ENCODE data around the gene TMEM245. TPM values are rescaled to one million over a fixed set of nuclear protein-coding genes. Genes with fewer than 3 reads are reported as not detected.
"Not testable (repeated sequence)": the region's sequence is repeated elsewhere in the genome, so short reads cannot be mapped to it uniquely, and the experiment has no call there.

TMEM245 gene
- total RNA-seq, 1 donor from 2014 or later: 67.3 TPM

DNA sequence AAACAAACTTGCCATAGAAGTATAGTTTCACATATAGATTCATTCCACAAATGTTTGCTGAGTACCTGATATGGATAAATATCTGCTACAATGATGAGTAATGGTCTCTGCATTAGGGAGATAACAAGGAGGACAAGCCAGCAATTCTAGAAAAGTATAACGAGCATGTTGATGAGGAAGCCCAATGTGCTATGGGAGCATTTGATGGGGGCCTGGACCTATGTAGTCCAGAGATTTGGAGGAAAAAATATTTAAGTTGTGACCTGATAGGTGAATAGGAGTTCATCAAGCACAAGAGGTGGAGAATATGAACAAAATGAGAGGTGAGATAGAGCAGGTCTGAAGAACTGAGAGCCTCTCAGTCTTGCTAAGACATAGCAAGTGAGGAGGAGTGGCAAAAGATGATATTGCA lies 14.4 kb upstream of the TMEM245 start:
- FAIRE-seq (no peak), DNase-seq (ENCODE audit: low spot score in 2 of 2) (no peak)

DNA sequence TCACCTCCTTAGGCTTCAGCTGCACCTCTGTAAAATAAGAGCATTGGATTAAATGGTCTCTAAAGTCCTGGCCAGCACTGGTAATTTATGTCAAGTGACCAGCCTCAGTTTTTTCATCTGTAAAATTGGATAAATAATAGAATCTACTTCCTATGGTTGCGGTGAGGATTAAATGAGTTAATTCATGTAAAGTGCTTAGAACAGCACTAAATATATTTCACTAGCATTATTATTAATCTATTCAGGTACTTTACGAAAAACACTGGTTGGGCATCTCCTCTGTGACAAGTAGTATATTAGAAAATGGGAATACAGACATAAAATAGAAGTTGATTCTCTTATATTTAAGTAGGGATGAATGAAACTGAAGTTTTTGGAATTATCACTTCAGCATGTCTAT lies 13.8 kb upstream of the TMEM245 start:
- FAIRE-seq (no peak), DNase-seq (ENCODE audit: low spot score in 2 of 2) (no peak)

DNA sequence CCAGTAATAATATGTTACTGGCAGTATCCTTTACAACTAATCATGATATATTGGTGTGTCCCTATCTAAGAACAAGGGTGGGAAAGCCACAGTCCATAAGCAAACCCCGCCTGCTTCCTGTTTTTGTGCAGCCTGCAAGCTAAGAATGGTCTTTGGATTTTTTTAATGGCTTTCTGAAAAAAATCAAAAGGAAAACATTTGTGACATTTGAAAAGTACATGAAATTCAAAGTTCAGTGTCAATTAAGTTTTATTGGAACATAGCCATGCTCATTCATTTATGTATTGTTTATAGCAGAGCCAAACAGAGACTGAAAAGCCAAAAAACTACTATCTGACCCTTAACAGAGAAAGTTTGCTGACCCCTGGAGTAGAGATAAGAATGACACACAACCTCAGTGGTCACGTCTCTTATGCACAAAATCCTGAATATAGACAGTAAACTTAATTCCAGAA lies 12.8 kb upstream of the TMEM245 start:
- FAIRE-seq: no peak
- DNase-seq (ENCODE audit: low spot score in 2 of 2): no peak

DNA sequence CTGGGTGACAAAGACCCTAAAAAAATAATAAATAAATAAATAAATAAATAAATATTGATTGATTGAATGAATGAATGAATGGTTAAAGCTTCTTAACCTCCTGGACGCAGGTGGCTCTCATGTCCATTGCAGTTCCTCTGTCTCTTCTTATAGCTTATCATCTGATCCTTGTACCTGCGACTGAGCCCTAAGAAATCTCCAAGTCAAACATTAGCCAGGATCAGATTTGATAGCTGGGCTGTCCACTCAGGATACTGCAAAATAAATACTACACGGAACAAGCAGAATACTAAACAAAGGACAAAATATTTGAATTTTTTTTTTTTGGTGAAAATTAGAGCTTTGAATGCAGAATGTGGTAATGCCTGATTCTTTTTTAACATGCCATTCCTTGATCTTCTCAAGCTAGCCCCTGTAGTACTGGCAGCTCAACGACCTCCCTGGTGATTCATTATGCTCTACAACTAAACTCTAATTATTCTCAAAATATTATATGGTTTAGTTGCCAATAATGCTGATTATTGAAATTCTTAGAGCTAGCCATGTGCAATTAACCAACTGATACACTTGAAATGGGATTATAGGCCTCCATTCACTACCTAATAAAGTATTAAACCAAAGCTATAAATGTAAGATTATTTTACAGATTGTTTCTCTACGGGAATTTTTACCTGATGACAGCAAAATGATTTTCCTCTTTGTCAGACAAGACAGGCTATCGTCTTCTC lies 9.9 kb upstream of the TMEM245 start:
- no peak for DNase-seq (ENCODE audit: low spot score in 2 of 2)
- FAIRE-seq: no peak

DNA sequence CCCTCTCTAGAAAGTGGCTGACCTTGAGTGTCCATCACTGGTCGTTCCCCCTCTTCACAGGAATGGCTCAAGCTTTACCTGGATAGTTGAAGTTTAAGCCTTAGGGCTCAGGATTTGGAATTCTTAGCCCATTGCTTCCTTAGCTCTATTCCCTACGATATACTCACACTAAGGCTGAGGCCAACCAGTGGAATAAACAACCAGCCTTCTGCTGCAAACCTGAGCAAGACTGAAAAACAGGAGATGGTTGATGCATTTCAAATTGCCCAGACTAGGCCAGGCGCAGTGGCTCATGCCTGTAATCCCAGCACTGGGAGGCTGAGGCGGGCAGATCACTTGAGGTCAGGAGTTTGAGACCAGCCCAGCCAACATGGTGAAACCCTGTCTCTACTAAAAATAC lies 6.9 kb upstream of the TMEM245 start:
- FAIRE-seq: not testable (repeated sequence)

DNA sequence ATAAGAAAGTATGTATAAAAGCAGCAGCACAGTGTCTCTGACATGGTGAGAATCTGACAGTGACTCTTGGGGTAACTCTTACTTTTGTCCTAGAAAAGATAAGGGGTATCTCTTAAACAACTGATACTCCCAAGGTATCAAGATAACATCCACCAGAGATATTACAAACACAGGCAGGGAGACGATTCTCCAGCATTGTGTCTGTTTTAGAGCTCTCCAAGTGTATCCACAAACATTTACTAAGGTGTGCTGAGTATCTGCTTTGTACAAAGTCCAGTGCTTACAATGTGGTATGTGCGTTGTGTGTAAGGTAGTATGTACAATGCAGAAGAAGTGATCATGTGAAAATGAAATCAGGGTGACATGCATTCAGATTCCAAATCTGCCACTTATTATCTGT lies 4.4 kb upstream of the TMEM245 start:
- no peak for FAIRE-seq
- no peak for DNase-seq (ENCODE audit: low spot score in 2 of 2)

More for the DNA sequence above, 6.9 kb upstream of the TMEM245 start:
- DNase-seq (ENCODE audit: low spot score in 2 of 2): not testable (repeated sequence)

DNA sequence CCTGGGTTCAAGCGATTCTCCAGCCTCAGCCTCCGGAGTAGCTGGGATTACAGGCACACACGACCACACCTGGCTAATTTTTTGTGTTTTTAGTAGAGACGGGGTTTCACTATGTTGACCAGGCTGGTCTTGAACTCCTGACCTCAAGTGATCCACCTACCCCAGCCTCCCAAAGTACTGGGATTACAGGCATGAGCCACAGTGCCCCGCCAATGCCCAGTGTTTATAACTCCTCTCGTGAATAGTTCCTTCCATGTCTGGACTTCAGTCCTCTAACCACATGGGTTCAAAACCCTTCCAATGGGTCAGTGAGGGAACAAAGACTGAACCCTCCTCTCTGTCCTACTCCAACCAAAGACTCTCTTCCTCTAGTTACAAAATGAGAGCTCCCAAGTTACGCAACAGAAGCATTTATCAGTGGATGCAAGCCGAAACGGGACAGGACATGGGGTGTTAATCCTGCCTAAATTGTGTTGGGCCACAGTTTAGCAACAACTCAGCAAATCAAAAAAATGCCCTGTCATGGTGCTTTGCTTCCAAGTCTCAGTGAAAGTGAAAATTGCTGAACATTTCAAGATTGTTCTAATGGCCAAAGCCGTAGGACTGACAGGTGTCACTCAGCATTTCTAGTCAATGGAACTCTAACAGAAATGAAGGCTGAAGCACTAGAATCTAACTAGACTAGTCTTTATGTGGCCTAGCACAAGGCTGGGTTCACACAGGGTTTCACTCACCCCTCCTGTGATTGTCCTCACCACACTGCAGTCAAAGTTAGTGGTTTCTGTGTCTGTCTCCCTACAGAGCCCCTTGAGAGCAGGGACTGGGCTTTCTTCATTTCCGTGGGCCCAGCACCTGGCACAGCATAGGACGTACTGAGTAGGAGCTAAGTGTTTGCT lies 3.2 kb upstream of the TMEM245 start:
- no peak for FAIRE-seq
- no peak for DNase-seq (ENCODE audit: low spot score in 2 of 2)

DNA sequence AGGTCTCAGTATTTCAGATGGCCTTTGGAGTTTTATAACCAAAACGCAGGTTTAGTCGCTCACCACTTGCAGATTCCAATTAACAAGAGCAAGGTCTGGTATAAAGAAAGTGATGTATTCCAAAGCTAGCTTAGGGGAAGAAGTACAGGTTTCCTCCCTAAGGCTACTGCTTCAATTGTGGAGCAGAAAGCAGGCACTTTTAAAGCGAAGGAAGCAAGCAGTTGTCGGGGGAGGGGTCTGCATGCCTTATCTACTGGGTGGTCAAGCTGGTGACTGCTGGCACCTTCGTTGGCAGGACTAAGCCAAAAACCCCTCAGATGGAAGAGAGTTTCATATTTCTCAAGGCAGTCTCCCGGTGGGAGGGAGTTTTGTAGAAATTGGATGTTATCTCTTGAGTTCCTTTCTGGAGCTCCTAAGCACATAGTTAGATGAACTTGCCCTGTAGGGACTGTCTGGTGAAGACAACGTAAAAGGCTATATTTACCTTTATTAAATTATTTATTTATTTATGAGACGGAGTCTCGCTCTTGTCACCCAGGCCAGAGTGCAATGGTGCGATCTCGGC lies 1.6 kb upstream of the TMEM245 start:
- FAIRE-seq: no peak

DNA sequence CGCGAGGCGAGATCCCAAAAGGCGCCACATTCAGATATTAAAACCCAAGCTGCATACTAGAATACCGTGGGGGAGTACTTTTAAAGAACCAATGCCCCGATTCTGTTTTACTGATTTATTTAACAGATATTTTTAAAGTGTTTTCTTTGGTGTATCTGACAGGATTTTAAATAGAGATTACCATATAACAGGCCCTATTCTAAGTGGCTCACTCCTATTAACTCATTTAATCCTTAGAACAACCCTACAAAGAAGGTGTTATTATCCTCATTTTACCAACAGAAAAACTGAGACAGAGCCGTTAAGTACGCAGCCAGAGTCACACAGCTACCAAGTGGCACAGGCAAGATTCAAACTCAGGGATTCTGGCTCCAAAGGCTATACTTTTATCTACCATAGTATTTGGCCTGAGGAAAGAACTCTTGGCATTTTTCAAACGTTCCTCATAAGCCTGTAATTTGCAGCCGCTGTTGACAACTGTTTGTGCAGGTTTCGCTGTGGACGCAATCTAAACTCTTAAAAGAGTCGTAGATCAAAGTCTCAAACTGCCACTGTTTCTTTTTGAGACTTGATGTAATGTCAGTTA lies 550 bp upstream of the TMEM245 start:
- FAIRE-seq (no peak), DNase-seq (ENCODE audit: low spot score in 2 of 2) (no peak)

More for the DNA sequence above, 1.6 kb upstream of the TMEM245 start:
- no peak for DNase-seq (ENCODE audit: low spot score in 2 of 2)

DNA sequence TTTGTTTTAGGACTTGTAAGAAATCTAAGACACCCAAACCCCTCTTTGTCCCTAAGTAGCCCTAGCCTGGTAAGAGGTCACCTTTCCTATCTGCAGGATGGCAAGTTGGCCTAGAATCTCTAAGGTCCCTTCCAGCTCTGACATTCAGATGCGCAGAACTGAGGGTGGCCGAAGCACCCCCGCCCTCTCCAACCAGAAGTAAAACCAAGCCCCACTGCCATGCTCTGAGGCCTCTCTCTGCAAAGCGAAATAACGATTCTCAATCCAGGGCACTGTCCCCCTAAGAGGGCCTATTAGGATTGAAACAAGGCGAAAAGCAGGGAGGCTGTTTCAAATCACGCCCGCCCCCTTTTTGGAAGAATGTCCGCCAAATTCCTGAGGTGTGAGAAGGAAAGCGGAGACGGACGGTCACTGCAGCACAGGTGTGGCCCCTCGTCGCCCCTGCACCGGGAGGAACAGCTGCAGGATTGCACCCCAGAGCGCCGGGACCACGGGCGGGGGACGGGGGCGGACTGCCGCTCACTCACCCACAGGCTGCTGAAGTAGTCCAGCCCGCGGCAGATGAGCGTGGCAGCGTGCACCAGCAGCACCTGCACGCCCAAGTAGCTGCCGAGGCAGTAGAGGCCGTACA lies 824 bp downstream of the TMEM245 start:
- FAIRE-seq: no peak
- DNase-seq (ENCODE audit: low spot score in 2 of 2): no peak

DNA sequence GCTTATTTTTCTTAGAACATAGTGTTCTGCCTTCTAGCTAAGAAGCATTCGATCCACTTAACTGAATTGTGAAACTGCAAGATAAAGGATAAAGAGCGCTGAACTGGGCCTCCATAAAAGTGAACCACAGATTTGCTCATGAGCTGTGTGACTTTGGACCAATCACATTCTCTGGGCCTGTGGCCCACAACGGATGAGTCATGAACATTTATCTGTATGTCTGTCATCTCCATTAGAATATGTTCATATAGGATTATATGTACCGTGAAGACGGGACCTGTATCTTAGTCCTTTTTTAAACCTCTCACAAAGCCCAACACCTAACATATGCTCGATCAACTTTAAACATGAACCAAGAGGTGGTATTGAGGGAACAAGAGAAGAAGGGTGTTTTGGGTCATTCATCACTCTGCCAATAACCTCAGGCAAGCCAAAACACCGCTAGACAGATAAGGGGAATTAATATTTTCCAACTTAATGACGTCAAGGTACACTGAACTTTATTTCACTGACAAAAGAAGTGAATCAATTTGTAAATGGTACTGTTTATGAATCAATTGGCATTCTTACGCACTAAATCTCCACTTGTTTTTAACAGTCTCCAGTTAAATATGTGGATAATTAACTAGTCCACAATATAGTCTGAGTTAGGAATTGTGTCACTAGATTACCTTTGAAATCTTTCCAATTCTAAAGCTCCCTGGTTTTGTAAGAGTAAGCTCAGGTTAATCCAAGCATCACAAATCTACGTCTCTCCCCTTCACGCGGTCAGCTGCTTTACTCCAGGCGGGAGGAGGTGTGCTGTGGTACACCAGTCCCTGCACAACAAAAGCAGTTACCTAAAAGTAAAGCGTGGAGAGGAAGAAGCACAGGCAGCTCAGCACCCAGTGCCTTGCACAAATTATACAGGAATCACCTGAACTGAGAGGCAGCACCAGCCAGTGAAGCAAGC lies 1.6 kb downstream of the TMEM245 start:
- DNase-seq (ENCODE audit: low spot score in 2 of 2) (no peak), FAIRE-seq (no peak)

DNA sequence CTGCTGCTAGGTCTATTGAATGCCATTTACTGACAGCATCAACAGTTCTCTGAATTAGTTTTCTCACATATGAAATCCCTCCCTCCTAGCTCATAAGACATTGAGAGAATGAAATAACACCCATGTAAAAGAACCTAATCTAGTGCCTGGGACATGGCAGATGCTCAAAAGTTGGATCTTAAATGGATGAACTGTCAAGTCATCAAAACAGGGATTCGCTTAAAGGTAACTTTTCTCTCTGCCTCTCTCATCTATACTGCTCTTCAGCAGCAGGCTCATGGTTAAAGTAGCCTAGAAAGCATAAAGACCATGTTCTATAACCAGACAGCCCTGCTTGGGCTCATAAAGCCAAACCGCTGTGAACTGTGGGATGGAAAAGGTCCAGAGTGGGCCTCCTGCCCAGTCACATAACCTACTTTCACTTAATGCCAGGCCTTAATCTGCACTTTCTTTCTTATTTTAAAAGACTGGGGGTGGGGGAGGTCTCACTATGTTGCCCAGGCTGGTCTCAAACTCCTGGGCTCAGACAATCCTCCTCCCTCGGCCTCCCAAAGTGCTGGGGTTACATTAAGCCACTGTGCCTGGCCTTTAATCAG lies 3.7 kb downstream of the TMEM245 start:
- DNase-seq (ENCODE audit: low spot score in 2 of 2) (no peak), FAIRE-seq (no peak)

DNA sequence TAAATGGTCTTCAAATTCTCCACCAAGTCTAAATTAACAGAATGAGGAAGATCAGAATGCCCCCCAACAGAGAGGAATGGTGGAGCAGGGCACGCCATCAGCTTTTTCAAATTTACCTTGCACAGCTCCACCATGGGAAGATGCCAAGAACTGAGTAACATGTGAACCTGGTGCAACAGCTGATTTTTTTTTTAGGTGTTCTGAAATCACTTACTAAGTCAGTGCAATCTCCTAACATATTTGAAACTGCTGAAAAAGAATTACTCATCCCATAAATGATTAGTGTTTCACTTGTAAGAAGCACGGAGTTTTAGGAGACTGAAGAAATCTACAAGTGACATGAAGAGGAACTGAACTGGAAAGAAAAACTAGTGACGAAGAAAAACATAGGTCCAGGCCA lies 5.1 kb downstream of the TMEM245 start:
- no peak for FAIRE-seq
- no peak for DNase-seq (ENCODE audit: low spot score in 2 of 2)

DNA sequence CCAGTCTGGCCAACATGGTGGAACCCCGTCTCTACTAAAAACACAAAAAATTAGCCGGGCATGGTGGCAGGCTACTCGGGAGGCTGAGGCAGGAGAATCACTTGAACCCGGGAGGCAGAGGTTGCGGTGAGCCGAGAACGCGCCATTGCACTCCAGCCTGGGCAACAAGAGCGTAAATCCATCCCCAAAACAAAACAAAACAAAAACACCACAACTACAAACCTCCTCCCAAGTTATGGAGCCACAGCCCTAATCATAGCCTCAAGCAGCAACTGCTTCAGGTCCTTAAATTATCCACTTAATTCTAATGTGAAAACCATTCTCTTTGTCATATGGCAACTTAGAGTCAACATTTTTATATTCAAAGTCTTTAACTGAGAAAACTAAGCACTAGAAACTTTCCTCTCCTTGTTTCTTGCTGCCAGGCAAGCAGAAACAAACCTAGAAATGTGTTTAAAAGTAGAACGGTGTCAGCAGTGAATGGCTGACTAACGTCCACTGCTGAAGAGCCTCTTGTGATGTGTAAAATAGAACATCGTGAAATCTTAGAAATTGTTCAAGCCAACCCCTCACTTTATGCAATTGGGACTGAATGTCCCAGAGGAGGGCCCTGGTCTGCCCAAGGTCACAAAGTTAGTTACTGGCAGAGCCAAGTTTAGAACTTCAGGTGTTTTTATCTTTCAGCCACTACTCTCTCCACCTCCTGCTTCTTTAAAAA lies 5.7 kb downstream of the TMEM245 start:
- no peak for FAIRE-seq

DNA sequence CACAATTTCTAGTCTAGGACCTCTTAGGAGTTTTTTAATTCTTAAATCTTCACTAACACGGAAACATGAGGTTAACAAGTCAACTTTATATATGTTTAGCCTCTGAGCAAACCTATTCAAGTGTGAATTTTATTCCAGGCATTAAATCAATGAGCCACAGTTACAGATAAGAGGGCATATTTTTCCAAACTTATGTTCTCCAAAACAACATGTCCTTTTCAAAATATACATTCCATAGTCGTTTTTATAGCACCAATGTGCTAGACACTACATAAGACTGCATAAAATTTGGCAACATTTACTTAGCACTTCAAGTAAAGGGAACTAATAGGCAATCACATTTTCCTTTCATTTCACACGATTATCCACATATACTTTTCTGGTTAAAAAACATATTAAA lies 6.5 kb downstream of the TMEM245 start:
- FAIRE-seq (no peak), DNase-seq (ENCODE audit: low spot score in 2 of 2) (no peak)

More for the DNA sequence above, 5.7 kb downstream of the TMEM245 start:
- DNase-seq (ENCODE audit: low spot score in 2 of 2): no peak

DNA sequence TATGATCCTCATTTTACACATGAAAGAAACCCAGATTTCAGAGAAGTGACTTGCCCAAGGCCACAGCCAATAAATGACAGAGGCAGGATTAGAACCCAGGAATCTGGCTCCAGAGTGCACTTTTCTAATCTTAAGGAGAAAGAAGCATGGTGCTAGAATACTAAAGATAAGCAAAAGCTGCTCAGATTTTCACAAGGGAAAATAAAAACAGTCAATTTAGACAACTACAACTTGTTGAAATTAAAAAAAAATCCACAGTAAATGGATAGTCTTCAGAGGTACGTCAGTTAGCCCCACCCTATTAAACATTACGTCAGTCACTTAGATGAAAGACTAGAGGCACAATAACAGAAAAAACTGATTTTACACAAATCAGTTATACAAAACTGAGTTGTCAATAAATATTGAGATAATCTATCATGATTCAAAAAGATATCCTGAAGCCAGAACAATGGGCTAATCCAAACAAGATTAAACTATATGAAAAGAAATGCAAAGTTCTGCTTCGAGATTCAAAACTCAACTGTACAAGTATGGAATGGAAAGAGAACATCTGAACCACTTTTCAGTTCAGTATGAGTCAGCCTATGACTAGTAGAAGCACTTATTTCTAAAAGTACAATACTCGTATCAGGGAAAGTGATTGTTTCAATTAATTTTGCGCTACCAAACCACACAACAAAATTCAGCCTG lies 9.3 kb downstream of the TMEM245 start:
- DNase-seq (ENCODE audit: low spot score in 2 of 2): no peak
- FAIRE-seq: no peak

DNA sequence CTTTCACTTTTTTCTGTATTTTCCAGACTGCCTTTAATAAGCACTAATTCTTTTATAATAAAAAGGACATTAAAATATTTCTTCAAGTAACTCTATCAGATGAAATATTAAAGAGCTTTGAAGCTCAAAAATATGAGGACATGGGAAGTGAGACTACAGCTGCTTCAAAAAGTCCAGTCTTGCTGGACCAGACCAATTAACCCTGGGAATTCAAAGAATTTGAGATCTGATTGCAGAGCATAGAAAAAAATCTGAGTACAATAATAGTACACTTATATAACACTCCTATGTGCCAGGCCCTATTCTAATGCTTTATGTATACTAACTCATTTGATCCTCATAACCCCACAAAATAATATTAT lies 9.8 kb downstream of the TMEM245 start:
- FAIRE-seq: no peak

DNA sequence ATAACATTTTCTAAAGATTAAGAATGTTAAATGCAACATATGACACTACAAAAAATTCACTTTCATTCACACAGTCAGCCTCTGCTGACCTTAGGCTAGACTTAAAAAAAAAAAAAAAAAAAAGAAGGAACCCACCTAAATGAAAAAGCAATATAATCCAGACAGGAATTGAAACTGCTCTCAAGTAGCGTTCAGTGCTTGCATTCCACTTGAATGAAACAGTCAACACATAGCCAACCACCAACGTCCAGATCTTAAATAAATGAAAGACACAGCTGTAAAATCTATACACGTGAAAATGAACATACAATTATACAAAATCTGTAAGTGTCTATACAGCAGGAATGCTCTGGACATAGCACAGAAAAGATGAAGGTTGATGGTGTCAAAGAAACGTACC lies 11.4 kb downstream of the TMEM245 start:
- FAIRE-seq (no peak), DNase-seq (ENCODE audit: low spot score in 2 of 2) (no peak)

More for the DNA sequence above, 9.8 kb downstream of the TMEM245 start:
- DNase-seq (ENCODE audit: low spot score in 2 of 2): no peak
